AML-193 (cell line): ENCODE measurements around the gene C6orf62.
"Not testable (repeated sequence)": the region's sequence is repeated elsewhere in the genome, so short reads cannot be mapped to it uniquely, and the experiment has no call there.

Experiments used
- DNase-seq, 2 experiments: peaks; one replicate each; lab custom pipeline; 2025; lab: John Stamatoyannopoulos, UW

Gene C6orf62

DNA sequence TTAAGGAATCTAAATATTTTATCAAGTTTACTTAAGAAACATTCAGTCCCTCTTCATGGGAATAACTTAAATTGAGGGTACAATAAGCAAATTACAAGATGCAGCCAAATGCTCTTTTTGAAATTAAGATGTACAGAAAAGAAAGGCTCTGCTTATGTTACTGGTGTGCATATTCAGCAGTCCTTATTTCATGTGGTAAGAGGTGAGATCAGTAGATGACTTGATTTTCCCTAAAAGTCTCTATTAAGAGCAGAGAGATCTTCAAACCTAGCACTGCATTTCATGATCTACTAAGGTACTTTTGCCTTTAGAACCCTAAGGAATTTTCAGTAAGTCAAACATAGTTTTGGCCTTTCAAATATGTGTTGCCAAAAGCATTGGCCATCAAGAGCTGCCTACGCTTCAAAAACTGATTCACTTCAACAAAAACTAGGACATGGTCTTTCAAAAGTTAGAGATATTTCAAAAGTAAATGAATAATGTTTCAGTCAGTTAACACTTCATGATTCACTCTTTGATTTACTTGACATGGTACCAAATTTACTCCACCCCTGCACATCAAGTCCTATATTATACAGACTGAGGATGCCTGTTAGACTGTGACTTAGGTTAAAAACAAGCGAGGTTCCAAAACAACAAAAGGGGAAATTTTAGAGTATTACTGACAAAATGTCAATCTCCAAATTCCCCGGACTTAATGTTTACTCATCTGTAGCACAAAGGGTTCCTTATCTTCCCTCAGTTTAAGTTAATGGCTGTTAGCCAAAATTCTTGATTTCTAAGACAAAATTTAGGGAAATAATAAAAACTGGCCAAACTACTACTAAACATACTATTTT lies 19.2 kb downstream of the C6orf62 start:
- DNase-seq = no peak

DNA sequence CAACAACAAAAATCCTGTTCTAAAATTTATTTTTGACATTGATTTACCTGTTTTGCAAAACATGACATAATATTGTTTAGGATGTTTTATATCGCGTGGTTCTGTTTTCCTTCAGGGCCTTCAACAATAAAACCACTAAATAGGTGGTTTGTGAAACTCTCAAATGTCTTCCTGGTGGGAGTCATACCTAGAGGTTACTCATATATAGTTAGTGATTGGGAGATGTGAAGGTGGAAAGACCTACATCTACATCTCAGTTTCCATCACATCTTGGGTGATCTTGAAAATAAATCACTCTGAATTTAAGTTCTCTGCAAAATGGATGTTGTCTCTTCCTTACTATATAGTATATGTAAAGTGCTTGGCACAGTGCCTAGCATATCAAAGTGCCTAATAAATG lies 22.9 kb downstream of the C6orf62 start:
- DNase-seq = no peak

DNA sequence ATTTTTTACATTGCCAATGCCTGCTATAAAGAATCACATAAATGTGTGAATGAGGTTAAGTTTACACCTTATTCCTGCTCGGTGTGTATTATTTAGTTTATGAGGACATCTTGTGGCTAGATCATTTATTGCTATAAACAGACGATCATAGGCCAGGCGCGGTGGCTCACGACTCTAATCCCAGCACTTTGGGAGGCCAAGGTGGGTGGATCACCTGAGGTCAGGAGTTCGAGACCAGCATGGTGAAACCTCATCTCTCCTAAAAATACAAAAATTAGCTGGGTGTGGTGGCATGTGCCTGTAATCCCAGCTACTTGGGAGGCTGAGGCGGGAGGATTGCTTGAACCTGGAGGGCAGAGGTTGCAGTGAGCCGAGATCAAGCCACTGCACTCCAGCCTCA lies 23.3 kb downstream of the C6orf62 start:
- peak; percentile 59 for DNase-seq

DNA sequence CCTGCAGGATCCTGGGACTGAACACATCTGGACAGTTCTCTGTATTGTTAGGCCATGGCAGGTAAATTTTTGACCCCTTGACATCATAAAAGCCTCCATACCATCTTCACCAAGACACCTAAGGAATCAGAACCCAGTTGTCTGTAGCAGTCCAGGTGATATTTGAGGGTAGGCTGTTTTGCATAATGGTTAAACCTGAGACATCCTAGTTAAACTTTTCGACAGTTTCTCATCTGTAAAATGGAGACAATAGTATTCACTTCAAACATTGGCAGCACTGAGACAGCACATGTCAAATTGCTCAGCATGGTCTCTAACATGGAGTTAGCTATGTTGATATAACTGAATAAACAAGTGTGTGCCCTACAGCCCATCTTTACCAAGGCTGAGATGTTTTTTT lies 24.8 kb downstream of the C6orf62 start:
- no peak for DNase-seq

DNA sequence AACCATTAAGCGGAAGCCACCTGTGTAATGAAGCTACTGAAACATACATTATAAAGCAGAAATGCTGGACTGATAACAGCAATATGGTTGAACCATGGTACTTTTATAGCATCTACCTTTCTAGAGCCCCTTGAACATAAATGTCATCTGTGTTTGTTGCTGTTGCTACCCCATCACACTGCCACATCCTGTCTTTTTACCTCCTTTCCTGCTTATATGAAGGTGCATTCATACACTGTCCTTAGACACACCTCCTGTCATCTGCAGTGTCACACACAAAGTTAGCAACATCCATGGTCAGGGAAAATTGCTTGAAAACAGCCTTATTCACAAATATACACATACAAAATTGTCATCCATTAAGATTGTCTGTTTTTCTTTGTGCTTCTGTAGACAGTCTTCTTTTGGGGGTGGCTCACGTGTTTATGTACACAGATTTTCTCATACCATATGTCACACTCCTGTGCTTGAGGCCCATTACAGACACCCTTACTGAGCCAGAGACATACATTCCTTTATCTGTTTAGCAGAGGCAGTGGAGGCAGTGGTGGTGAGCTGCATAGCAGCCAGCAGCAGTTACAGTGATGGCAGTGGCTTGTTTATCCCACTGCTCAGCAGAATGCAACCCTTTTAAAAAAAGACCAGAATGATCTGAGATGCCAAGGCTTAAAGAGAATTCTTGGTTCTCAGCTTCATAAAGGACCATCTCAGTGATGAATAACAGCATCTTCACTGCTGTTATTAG lies 25.9 kb downstream of the C6orf62 start:
- DNase-seq = no peak

DNA sequence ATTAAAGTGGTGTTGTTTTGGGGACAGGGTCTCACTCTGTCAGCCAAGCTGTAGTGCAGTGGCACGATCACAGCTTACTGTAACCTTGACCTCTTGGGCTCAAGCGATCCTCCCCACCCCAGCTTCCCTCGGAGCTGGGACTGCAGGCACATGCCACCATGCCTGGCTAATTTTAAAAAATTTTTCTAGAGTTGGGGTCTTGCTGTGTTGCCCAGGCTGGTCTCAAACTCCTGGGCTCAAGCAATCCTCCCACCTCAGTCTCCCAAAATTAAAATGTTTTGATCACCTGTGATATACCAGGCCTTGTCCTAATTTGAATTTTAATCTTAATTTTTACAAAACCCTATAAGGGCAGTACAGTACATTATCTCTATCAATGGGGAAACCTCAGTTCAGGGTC lies 26.5 kb downstream of the C6orf62 start:
- no peak for DNase-seq

DNA sequence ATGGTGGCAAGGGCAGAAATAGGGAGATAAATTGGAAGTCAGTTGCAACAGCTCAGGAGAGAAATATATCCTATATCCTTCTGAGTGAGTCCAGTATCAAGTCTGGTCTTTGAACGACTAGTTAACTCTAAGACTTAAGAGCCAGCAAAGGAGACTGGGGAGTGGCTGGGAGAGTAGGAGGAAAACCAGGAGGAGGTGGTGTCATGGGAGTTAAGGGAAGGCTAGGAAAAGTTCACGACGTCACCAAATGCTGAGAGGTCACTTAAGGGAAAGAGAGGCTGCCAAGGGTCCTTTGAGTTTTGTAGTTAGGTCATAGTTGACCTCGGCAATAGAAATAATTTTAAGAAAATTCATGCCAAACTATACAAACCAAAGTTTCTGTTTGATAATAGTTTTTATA lies 27.0 kb downstream of the C6orf62 start:
- no peak for DNase-seq

DNA sequence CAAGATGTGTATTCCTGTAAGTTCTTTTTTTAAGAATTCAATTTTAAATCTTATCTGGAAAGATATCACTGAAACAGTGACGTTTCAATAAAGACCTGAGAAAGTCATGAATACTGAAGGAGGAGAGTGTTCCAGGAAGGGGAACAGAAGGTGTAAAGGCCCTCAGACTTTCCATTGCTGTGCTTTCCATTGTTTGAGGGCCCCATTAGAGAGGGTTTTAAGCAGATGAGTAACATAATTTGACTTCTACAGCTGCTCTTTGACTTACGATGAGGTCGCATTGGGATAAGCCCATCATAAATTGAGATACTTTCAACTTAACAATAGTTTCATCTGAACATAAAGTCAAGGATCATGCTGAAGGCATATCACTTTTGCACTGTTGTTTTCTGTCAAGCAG lies 27.4 kb downstream of the C6orf62 start:
- no peak for DNase-seq

DNA sequence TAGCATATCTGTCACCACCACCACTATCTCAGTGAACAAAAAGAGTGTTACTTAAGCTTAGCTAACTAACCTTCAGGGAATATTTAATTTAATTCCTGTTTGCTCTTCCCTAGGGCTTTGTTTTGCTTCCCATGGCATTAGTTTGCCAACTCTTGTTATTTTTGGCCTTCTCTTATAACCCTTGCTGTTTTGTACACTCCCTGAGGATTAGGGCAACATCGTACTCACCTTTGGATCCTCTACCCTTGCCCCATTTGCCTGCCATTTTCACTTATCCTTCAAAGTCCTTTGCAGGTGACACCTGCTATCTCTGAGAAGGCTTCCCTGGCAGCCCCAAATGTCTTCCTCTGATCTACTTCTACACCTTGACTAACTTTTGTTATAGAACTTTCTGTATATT lies 28.4 kb downstream of the C6orf62 start:
- DNase-seq = no peak

DNA sequence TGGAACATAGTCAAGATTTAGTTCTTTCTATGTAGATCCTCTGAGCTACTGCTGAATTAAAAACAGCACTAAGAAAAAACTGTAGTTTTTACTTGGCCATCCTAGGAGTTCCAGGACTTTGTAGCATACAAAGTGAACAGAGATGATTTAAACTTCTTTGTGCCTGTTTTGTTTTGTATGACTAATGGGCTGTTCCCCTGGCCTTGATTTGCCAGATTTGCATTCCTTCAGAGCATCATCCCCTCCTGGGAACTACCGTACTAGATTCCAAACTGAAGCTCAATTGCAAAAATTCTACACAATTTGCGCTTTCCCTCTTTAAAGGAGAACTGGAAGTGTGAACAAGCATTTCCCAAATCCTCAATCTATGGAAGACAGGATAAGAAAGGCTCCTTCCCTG lies 29.0 kb downstream of the C6orf62 start:
- DNase-seq = no peak

DNA sequence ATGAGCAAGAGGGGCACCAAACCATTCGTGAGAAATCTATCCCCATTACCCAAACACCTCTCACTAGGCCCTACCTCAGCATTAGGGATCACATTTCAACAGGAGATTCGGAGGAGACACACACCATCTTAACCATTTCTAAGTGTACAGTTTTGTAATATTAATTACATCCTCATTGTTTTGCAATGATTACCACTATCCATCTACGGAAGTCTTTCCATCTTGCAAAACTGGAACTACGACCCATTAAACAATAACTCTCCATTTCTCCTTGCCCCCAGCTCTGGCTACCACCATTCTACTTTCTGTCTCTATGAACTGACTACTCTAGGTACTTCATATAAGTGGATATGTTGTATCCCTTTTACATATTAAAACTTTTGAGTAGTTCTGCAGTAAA lies 32.0 kb downstream of the C6orf62 start:
- no peak for DNase-seq

DNA sequence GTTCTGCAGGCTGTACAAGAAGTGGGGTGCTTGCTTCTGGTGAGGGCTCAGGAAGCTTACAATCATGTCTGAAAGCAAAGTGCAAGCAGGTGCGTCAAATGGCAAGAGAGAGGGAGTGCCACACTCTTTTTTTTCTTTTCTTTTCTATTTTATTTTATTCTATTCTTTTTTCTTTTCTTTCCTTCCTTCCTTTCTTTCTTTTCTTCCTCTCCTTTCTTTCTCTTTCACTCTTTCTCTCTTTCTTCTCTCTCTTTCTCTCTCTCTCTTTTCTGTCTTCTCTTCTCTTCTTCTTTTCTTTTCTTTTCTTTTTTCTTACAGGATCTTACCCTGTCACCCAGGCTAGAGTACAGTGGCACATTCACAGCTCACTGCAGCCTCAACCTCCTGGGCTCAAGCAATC lies 32.5 kb downstream of the C6orf62 start:
- no peak for DNase-seq

DNA sequence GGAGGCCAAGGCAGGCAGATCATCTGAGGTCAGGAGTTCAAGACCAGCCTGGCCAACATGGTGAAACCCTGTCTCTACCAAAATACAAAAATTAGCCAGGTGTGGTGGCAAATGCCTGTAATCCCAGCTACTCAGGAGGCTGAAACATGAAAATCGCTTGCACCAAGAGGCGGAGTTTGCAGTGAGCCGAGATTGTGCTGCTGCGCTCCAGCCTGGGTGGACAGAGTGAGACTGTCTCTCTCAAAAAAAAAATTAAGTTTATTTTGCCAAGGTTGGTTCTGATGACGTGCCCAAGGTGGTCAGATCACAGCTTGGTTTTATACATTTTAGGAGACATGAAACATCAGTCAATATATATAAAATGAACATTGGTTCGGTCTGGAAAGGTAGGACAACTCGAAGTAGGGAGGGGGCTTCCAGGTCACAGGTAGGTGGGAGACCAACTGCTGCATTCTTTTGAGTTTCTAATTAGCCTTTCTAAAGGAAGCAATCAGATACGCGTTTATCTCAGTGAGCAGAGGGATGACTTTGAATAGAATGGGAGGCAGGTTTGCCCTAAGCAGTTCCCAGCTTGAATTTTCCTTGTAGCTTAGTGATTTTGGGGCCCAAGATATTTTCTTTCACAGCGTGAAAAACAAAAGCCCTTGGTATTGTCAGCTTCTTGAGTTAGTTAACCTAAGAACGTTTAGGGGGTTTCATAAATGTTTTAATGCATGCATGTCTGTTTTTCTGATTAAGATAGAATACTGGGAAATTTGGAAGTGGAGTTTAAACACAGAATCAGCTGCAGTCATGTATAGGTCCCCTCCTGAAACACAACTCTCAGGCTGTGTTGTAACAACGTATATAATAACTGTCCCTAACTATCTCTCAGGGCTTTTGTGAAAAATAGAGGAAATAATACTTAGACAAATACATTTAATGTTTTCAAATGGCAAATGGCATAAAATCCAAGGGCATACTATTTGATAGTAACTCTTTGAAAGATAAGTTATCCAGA lies 35.4 kb downstream of the C6orf62 start:
- DNase-seq = no peak

DNA sequence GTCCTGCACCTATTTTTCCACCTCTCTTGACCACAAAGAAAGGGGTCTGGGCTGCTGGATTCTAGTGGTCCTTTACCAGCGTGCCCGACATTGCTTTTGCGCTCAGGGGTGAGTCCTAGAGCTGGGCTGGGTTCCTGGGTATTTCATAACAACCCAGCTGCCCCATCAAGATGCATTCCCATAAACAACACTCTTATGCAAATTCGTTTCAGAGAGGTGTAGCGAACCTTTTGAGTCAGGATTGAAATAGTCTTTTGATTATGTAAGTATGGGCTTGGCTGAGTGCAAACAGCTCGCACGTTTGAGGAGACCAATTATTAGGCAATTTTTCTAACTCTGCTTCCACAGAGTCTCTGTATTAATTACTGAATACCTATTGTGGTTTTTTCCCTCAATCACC lies 38.4 kb downstream of the C6orf62 start:
- DNase-seq = no peak

DNA sequence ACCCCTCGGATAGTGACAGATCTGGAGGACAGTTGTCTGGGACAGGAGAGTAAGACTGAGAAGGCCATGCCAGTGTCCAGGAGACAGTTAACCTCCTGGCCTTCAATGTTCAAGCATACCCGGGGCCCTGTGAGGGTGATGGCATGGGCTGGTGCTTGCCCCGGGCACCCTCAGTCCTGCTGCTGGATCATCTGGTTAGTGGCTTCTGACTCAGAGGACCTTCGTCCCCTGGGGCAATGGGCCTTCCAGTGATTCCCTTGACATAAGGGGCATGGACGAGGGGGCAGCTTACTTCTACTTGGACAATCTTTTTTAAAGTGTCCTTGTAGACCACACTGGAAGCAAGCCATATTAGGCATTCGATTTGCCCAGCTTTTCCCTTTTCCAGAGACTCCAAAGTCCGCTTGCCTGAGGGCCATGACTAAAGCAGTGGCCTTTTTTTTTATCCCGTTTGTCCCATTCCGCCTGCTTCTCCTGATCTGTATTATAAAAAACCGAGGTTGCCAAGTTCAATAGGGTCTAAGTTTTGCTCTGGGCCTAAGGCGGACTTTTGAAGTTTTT lies 40.1 kb downstream of the C6orf62 start:
- not testable (repeated sequence) for DNase-seq

DNA sequence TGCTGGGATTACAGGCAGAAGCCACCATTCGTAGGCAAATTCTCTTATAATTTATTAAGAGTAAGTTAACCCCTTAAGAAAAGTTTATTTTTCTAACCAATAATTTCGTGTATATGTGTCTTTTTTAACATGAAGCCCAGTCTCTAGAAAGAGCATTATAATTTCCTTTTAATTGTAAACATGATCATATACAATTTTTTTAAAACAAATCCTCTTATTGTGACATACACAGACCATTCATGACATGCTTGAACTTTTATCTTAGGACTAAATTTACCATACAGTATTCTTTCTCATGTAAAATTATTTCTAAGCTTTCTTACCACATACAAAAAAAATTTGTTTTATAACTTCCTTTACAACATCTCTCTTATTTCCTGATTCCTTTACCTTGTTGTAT lies 45.3 kb downstream of the C6orf62 start:
- no peak for DNase-seq

DNA sequence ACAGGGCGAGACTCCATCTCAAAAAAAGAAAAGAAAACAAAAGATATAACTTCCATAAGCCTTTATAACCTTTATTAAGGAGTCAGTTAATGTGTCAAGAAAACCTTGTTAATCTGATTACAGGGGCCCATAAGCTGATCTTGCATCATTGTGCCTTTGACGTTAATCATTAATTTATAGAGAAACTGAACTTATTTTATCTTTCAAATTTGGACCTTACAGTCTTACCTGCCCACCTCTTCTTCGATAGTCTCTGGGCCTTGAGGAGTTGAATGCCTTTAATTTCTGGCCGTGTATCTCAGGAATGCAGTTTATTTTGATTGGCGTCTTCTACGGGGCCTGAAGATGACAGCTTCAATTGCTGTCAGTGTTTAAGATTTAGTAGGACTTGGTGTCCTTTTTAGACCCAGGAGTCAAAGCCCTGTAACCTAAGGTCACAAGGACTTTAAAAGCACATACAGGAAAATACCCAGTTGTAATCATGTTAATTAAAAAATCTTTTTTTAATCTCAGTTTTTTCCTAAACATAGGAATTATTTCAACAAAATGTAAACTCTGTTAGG lies 46.3 kb downstream of the C6orf62 start:
- DNase-seq = no peak

DNA sequence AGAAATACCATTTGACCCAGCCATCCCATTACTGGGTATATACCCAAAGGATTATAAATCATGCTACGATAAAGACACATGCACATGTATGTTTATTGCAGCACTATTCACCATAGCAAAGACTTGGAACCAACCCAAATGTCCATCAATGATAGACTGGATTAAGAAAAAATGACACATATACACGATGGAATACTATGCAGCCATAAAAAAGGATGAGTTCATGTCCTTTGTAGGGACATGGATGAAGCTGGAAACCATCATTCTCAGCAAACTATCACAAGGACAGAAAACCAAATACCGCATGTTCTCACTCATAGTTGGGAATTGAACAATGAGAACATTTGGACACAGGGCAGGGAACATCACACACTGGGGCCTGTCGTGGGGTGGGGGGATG lies 47.9 kb downstream of the C6orf62 start:
- DNase-seq = not testable (repeated sequence)

DNA sequence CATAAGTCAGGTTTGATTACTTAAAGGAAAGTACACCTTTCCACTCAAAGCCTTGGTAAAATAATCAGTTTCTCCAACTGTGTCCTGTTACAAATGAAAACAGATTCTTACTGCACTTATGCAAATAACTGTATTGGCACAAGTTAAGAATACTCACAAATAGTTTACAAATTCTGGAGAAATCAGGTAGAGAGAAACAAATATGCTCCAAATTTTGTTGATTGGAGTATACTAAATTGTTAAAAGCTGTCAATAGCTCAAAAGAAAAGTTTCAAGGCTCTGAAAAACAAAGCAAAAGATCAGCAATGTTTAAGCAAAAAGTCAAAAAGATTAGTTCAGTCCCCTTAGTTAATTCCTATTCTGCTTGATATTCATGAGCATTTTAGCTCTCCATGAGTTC lies 48.5 kb downstream of the C6orf62 start:
- DNase-seq = not testable (repeated sequence)

DNA sequence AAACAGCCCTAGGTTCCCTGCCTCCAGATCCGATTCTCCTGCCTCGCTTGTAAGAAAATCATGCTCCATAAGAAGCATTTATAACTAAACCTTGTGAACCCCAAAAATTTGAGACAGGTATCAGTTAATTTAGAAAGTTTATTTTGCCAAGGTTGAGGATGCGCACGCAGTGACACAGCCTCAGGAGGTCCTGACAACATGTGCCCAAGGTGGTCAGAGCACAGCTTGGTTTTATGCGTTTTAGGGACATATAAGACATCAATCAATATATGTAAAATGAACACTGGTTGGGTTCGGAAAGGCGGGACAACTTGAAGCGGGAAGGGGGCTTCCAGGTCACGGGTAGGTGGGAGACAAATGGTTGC lies 50.0 kb downstream of the C6orf62 start:
- DNase-seq = no peak
